K562 (cell line): Measurements from ENCODE around the gene ST3GAL5. TPM values are rescaled to one million over a fixed set of nuclear protein-coding genes. Genes with fewer than 3 reads are reported as not detected.

Experiments used
- ATF7 ChIP-seq: fragments of 450-650 bp; IDR thresholded peaks from 2 replicates; pipeline ENCODE4 v1.7.1; 2014; ENCODE audit warnings: mild to moderate bottlenecking, moderate library complexity
- BHLHE40 ChIP-seq: IDR thresholded peaks from 2 replicates; pipeline ENCODE4 v1.6.1; 2011; ENCODE audit warnings: low read length, improper control_type of control experiment
- BRD9 ChIP-seq: fragments of 450-650 bp; IDR thresholded peaks from 2 replicates; pipeline ENCODE4 v1.6.1; 2018; ENCODE audit warnings: low read depth; ENCODE audit not compliant: partially characterized antibody
- CBX8 ChIP-seq: fragments of 200-600 bp; sonication (generic); IDR thresholded peaks from 2 replicates; pipeline ENCODE4 v1.6.1; 2012; ENCODE audit warnings: borderline replicate concordance, mixed run types, low read depth, mild to moderate bottlenecking, moderate library complexity, mixed read lengths, low read length, control low read depth, inconsistent platforms; ENCODE audit not compliant: poor library complexity, severe bottlenecking; ENCODE audit errors: extremely low read depth
- DDX20 ChIP-seq: fragments of 450-650 bp; IDR thresholded peaks from 2 replicates; pipeline ENCODE4 v1.6.1; 2016; ENCODE audit warnings: missing genetic modification characterization, low read depth, mild to moderate bottlenecking, missing compliant biosample characterization, moderate library complexity
- DMBX1 ChIP-seq: fragments of 250-450 bp; sonication (Bioruptor Pico); IDR thresholded peaks from 2 replicates; pipeline ENCODE4 v1.8.0; 2022; ENCODE audit warnings: inconsistent platforms, mild to moderate bottlenecking, moderate library complexity, borderline replicate concordance
- ELK3 ChIP-seq: fragments of 450-650 bp; formaldehyde crosslinking; IDR thresholded peaks from 2 replicates; pipeline ENCODE4 v1.4.0; 2020; ENCODE audit warnings: mild to moderate bottlenecking
- MCM7 ChIP-seq, 2 experiments: fragments of 450-650 bp; IDR thresholded peaks; 2 replicates each; pipeline ENCODE4 v1.6.1; 2016 to 2018
- MIER1 ChIP-seq: fragments of 450-650 bp; IDR thresholded peaks from 2 replicates; pipeline ENCODE4 v1.6.1; 2016; ENCODE audit warnings: antibody characterized with exemption, mild to moderate bottlenecking, low read depth
- PKNOX1 ChIP-seq: fragments of 450-650 bp; IDR thresholded peaks from 2 replicates; pipeline ENCODE4 v1.6.1; 2016
- RNF2 ChIP-seq: sonication (generic); IDR thresholded peaks from 2 replicates; pipeline ENCODE4 v1.6.1; 2016
- TCF7 ChIP-seq: sonication (generic); IDR thresholded peaks from 2 replicates; pipeline ENCODE4 v1.6.1; 2016; ENCODE audit warnings: antibody characterized with exemption, borderline replicate concordance
- TFE3 ChIP-seq: fragments of 450-650 bp; formaldehyde crosslinking; IDR thresholded peaks from 2 replicates; pipeline ENCODE4 v1.4.0; 2020; ENCODE audit warnings: mild to moderate bottlenecking, mixed read lengths
- ZKSCAN1 ChIP-seq: fragments of 150-350 bp; IDR thresholded peaks from 2 replicates; pipeline ENCODE4 v1.6.1; 2016; ENCODE audit warnings: low read depth, low read length
- polyA plus RNA-seq, 8 experiments: library from polyadenylated mRNA; depleted of rRNA in 4 of 8; stranded (reverse) in 5 of 8; unstranded in 3 of 8; fragments of >200 nt; fragmentation: Nextera tagmentation in 2 of 8; fragmentation: Illumina TruSeq in 1 of 8; extraction: Ambion mirVana in 2 of 8; extraction: Trizol in 1 of 8; gene quantifications; 2 replicates each; pipeline versions ENCODE4 v1.2.1 to v1.2.3, GENCODE V29; 2011 to 2014; ENCODE audit warnings: inconsistent platforms in 1 of 8, missing spikeins in 1 of 8
- total RNA-seq, 7 experiments: library from RNA; depleted of rRNA in 6 of 7; stranded (reverse); fragments of >200 nt in 6 of 7; fragmentation: Illumina TruSeq in 2 of 7; extraction: Trizol in 2 of 7; gene quantifications; 2 replicates each; pipeline versions ENCODE4 v1.2.1 to v1.2.3, GENCODE V29; 2011 to 2021; ENCODE audit warnings: low replicate concordance in 1 of 7
- TF ChIP-seq, protein P1 (sequence below): sonication (generic); formaldehyde crosslinking; IDR thresholded peaks from 2 replicates; pipeline ENCODE4 v1.8.1; 2023; ENCODE audit warnings: missing genetic modification reagents, mild to moderate bottlenecking, borderline replicate concordance
- TF ChIP-seq, protein P2 (sequence below), 2 experiments: IDR thresholded peaks; 2 replicates each; pipeline ENCODE4 v1.6.1; 2011; ENCODE audit warnings: borderline replicate concordance in 1 of 2, control low read depth in 1 of 2, low read depth in 1 of 2, low read length in 1 of 2, mild to moderate bottlenecking in 1 of 2, mixed read lengths in 1 of 2, moderate library complexity in 1 of 2; ENCODE audit not compliant: insufficient read depth in 1 of 2, insufficient read length in 1 of 2, poor library complexity in 1 of 2, severe bottlenecking in 1 of 2; ENCODE audit errors: extremely low read depth in 1 of 2

ST3GAL5 gene
- total and polyA plus RNA-seq, 9 of the 15 experiments (the other 6 are each of a cell fraction or from before 2014, with no cell fraction given), result 1.6 to 10.0 (median 4.2) TPM

GRCh38 chr2:85933753-85934594 is 45.2 kb upstream of the ST3GAL5 start (continued):
- TF ChIP-seq, protein P1, sequence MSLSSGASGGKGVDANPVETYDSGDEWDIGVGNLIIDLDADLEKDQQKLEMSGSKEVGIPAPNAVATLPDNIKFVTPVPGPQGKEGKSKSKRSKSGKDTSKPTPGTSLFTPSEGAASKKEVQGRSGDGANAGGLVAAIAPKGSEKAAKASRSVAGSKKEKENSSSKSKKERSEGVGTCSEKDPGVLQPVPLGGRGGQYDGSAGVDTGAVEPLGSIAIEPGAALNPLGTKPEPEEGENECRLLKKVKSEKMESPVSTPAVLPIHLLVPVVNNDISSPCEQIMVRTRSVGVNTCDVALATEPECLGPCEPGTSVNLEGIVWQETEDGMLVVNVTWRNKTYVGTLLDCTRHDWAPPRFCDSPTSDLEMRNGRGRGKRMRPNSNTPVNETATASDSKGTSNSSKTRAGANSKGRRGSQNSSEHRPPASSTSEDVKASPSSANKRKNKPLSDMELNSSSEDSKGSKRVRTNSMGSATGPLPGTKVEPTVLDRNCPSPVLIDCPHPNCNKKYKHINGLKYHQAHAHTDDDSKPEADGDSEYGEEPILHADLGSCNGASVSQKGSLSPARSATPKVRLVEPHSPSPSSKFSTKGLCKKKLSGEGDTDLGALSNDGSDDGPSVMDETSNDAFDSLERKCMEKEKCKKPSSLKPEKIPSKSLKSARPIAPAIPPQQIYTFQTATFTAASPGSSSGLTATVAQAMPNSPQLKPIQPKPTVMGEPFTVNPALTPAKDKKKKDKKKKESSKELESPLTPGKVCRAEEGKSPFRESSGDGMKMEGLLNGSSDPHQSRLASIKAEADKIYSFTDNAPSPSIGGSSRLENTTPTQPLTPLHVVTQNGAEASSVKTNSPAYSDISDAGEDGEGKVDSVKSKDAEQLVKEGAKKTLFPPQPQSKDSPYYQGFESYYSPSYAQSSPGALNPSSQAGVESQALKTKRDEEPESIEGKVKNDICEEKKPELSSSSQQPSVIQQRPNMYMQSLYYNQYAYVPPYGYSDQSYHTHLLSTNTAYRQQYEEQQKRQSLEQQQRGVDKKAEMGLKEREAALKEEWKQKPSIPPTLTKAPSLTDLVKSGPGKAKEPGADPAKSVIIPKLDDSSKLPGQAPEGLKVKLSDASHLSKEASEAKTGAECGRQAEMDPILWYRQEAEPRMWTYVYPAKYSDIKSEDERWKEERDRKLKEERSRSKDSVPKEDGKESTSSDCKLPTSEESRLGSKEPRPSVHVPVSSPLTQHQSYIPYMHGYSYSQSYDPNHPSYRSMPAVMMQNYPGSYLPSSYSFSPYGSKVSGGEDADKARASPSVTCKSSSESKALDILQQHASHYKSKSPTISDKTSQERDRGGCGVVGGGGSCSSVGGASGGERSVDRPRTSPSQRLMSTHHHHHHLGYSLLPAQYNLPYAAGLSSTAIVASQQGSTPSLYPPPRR (CRISPR knock-in tag), result no peak
- TF ChIP-seq RNF2 (peak; percentile 75; the same call in 1 of the 2 replicates), DMBX1 (CRISPR knock-in tag) (peak; percentile 83), BRD9 (peak; percentile 66), DDX20 (tag) (no peak), ATF7 (peak; percentile 73), ZKSCAN1 (peak; percentile 49; the same call in 1 of the 2 replicates), PKNOX1 (peak; percentile 94), MCM7 (IDR thresholded peaks at IDR 0.05) (no peak), MIER1 (no peak), TCF7 (peak; percentile 81; the same call in 1 of the 2 replicates), ELK3 (CRISPR knock-in tag) (no peak), TFE3 (CRISPR knock-in tag) (no peak), CBX8 (no peak), BHLHE40 (peak; percentile 62; the same call in 1 of the 2 replicates)
- TF ChIP-seq, protein P2, sequence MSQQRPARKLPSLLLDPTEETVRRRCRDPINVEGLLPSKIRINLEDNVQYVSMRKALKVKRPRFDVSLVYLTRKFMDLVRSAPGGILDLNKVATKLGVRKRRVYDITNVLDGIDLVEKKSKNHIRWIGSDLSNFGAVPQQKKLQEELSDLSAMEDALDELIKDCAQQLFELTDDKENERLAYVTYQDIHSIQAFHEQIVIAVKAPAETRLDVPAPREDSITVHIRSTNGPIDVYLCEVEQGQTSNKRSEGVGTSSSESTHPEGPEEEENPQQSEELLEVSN (IDR thresholded peaks at IDR 0.05; ENCODE audit: borderline replicate concordance in 1 of 2, extremely low read depth in 1 of 2, insufficient read depth in 1 of 2, insufficient read length in 1 of 2, low read depth in 1 of 2, low read length in 1 of 2, poor library complexity in 1 of 2, severe bottlenecking in 1 of 2), result no peak
